Pons (tissue), 1 donor: ENCODE data around the gene FAM229A.
"Not testable (repeated sequence)": the region's sequence is repeated elsewhere in the genome, so short reads cannot be mapped to it uniquely, and the experiment has no call there.

ENCODE experiments used
- DNase-seq: peaks from one replicate; pipeline ENCODE4 v3.0.0-alpha.2; 2016; ENCODE audit warnings: low spot score

Gene FAM229A, protein sequence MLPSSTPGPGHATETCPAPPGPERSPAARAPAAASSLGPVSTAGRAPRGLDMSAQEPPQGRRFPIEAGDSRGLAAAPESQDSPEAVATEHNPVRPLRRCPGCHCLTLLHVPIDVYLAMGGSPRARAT

DNA sequence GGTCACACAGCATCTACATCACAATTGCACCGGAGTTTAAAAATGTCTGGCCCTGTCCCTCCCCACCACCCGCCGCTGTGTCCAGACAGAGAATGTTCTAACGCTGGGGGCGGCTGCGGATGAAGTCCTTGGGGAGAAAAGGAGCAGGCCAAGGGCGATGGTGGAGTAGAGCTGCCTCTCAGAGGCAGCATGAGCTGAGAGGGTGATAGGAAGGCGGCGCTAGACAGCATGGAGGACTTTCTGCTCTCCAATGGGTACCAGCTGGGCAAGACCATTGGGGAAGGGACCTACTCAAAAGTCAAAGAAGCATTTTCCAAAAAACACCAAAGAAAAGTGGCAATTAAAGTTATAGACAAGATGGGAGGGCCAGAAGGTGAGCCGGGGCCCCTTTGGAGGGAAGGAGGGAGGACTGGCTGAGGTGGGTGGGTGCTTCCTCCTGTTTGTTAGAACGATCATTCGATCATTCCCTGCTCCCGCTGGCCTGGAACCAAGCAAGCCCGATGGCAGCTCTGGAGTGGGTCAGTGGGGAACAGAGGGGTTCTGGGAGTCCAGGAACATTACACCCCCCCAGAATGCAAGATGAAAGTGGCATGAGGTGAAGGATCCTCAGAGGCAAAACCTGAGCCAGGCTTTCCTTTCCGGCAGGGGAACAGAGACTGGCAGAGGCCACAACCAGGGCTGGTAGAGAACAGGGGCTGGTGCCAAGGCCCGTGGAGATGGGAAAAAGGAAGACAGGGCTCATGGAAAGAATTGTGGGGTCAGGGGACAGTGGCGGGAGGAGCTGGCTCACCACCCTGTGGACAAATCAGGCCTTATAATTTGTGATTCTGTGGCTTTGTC is at the start of gene FAM229A, which contains the start of gene TSSK3:
Gene FAM229A (minus strand): TSS at position 12 of the 840 bp plus-strand sequence. CDS start 394 bp downstream, outside the sequence.
Gene TSSK3 (plus strand): TSS at position 66 of the 840 bp plus-strand sequence. CDS start 163 bp downstream, at position 229.
- DNase-seq, result no peak

DNA sequence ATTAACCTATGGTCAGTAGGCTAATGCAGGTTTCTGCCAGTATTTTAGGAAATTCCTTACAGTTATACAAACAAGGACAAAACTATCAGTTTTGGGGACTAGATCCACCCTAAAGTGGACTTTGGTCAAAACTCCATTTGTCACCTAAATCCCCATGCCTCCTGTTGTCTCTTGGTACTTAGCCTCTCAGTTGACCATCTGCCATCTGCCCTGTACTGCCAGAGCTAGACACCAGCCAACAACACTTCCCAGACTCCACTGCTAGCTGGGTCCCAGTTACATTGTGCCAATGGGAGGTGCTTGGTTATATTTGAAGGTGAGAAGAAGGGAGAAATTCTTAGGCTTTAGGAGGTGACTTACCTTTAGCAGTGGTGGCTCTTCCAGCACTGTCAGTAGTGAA is 49.0 kb upstream of the FAM229A start:
- DNase-seq, result no peak

DNA sequence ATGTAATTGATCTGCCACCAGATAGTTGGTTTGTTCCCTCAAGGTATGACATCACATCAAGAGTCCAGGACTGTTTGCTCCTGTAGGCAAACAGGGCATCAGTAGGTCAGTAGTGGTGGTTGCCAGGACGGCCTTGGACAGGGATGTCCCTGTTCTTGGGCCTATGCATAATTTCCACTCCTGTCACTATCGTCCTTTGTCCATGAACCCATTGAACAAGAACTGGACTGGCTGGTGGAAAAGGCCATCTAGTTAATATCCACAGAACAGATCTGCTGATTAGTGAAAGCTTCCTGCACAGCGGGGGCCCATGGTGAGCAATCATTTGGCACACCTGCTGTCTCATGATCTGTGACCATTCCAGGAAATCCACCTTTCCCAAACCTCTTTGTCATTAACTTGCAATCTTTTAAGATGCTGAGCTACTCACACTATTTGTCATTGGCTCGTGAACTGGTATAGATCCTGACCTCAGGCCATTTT is 44.4 kb upstream of the FAM229A start:
- DNase-seq, result no peak

DNA sequence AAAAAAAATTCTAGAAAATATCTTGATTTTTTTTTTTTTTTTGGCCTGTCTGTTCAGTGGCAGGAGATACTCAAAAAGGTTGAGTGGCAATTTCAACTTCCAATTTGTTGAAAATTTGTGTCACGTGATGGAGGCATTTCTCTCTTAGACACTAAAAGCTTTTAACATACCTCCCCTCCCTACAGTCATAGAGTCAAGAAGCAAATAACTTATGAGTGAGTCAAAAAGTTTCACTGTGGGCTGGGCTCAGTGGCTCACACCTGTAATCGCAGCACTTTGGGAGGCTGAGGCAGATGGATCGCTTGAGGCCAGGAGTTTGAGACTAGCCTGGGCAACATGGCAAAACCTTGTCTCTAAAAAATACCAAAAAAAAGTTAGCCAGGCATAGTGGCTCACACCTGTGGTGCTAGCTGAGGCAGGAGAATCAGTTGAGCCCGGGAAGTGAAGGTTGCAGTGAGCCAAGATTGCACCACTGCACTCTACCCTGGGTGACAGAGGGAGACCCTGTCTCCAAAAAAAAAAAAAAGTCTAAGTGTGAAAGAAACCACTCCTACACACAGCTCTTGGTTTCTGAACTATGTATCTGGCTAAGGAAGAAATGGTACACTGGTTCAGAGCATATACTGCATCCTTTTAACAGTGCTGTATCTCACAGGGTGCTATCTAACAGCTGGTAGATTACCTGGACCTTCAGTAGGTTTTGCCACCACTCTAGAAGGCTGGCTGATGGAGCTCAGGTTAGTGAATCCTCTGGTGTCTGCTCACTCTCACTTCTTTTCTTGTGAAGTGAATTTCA is 43.6 kb upstream of the FAM229A start:
- DNase-seq, result no peak

DNA sequence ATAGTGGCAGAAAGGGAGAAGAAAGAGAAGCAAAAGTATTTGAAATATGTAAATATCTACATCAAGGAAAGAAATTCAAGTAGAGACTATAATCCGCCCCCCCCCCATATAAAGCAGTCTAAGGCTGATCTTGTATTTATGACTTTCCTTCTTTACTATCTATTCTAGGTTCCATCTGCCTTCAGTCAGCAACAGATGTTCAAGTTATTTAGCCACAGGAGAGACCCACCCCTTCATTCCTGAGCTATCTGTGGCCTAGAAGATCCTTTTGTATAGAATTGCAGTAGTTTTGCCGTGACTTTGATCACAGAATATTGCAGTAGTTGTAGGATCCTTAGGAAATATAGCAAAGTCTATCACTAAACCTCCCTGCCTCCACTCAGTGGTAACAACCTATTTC is 42.7 kb upstream of the FAM229A start:
- no peak for DNase-seq

DNA sequence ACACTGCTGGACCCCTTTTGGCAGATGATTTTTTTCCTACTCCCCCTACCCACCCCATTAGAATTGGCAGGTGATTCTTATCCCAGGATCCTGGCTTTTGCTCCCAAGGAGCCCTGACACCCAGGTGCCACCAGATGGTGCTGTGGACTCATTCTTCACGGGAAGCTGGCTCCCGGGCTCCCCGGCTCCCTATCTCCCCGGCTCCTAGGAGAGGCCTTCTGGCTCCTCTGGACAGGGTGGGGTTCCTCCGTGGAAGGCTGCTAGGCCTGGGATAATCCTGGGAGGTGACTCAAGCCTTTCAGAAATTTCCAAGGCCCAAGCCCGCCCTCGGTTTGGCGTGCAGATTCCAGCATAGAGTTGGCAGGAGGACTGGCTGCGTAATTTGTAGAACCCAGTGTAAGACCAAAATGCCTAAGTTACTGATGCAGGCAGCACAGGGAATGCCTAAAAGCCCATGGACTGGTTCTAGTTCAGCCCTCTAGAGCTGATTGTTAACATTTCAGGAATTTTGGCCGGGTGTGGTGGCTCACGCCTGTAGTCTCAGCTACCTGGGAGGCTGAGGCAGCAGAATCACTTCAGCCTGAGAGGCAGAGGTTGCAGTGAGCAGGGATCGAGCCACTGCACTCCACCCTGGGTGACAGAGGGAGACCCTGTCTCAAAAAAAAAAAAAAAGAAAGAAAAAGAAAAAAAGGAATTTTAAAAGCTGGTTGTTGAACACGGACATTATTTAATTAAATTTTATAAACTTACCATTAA is 38.8 kb upstream of the FAM229A start:
- peak; percentile 80 for DNase-seq

DNA sequence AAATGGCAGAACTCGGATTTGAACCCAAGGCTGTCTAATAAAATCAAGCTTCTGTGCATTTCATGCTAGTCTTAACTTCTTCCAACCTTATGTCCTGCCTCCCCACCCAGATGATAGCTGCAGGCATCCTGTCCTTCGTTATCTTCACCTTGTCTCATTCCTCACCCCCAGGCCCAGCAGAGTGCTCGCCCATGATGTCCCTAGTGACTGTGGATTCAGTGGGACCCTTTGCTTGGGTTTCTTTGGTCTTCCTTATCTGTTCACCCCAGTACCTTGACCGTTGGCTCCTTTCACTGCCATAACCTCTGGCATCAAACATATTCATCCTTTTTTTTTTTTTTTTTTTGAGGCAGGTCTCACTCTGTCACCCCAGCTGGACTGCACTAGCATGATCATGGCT is 37.6 kb upstream of the FAM229A start:
- DNase-seq, result no peak

DNA sequence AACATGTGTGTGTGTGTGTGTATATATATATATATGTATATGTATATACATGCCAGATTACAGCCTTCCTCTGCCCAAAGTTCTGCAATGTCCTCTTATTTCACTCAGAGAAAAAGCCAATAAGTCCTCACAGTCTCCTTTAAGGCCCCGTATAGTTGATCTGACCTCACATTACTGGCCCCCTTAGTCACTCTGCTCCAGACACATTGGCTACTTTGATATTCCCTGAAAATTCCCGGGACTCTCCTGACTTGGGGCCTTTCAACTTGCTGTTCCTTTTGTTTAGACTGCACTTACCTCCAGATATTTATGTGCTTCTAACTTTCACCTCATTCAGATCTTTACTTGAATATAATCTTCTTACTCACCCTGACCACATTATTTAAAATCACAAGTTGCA is 36.1 kb upstream of the FAM229A start:
- DNase-seq, result no peak

DNA sequence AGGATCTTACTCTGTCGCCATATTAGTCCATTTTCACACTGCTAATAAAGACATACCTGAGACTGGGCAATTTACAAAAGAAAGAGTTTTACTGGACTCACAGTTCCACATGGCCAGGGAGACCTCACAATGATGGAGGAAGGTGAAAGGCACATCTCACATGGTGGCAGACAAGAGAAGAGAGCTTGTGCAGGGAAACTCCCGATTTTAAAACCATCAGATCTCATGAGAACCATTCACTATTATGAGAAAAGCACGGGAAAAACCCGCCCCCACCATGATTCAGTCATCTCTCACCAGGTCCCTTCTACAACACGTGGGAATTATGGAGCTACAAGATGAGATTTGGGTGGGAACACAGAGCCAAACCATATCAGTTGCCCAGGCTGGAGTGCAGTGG is 34.2 kb upstream of the FAM229A start:
- DNase-seq, result not testable (repeated sequence)

DNA sequence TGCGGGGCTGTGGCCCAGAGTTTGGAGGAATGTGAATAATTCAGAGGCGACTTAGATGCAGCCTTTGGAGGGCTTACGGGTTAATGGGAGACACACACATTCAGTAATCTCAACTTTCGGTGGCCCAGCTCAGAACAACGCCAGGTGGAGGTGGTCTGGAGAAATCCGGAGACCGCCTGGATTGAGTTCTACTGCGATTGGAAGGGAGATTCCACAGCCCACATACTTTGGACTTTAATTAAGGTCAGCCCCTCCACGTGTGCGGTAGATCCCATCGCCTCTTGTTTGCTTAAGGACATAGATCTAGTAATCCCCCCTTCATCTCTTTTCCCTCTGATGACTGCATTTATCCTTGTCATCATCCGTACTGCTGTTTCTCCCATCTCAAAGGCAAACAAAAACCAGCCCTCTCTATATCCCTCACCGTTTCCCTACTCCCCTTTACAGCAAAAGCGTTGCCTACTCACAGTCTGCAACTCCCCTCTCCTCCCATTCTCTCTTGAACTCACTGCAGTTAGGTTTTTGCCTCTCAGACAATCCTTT is 32.7 kb upstream of the FAM229A start:
- DNase-seq, result no peak

DNA sequence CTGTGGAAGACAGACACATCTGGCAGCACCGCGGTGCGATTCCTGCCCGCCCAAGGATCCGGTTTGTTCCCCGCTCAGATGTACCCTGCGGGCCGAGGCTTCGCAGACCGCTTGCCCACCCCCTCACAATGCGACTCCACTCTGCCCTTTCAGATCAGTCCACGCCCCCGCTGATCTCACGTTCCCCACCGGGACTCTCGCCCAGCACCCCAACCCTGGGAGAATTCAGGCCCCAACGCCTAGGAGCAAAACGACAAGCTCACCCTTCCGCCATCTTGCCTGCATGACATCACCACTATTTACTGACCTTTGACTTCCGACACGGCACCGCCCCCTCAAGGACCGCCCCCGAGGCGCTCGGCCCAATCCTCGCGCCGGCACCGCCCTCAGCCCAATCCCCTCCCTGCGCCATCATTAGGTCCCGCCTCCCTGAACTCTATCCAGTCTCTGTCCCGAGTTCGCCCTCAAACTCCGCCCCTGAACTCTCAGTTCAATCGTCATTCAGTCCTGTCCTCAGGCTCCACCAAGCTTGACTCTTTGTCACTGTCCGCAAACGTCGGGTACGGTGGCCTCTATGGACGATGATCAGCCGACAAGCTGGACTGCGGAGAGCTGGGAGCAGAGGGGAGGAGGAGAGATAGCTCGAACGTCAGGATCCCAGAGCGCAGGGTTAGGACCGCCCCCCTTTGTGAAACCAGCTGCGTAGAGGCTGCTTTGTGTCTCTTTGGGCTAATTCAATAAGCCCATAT is 32.0 kb upstream of the FAM229A start, which contains the start of gene BSDC1:
Gene BSDC1 (minus strand): TSS at position 301 of the 749 bp plus-strand sequence. CDS start 27 bp downstream, at position 274.
- peak; percentile 100 for DNase-seq

DNA sequence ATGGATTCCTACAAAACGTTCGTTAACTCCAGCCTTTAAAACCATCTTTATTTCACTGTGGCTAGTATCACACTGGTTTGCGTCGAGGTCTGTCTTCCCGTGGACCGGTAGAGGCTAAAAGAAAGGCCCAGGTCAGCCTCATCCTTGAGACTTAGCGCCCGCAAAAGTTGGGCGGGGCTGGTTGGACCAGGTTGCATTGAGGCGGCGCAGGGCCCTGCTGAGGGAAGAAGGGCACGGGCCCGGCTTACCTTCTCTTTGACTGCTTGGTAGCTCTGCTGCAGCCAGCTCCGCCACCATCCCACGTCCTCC is 31.5 kb upstream of the FAM229A start:
- DNase-seq, result no peak

DNA sequence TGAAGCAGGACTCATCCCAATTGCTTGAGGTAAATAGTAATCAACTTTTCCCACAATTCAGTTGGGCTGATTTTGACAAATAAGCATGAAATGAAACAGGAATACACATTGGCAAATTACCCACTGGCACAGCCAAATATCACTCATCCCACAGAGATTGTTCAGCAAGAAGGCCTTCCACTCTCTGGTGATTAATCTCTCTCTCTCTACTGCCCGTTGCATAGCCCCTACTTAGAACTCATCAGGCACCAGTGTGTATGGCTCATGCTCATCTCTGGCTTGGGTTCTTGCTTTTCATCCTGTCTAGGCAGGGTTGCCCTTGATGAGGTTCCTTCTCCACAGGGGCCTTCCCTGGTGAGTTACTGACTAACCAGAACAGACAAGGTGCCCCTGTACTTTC is 30.9 kb upstream of the FAM229A start:
- no peak for DNase-seq

DNA sequence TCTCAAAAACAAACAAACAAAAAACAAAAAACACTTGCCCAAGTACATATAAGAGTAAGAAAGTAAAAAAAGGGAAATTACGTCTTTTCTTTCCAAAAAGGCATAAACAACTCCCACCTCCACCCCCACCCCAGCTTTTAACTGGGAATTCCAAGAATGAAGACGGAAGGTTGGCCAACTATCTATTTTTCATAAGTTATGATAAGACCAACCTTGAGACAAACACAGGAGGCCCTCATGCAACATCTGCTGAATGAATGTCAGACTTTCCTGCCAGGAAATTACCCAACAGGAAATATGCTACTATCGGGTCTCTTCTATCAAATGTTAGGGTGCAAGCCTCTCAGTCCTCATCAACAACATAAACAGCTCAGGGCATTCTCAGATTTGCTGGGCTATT is 30.0 kb upstream of the FAM229A start:
- no peak for DNase-seq

DNA sequence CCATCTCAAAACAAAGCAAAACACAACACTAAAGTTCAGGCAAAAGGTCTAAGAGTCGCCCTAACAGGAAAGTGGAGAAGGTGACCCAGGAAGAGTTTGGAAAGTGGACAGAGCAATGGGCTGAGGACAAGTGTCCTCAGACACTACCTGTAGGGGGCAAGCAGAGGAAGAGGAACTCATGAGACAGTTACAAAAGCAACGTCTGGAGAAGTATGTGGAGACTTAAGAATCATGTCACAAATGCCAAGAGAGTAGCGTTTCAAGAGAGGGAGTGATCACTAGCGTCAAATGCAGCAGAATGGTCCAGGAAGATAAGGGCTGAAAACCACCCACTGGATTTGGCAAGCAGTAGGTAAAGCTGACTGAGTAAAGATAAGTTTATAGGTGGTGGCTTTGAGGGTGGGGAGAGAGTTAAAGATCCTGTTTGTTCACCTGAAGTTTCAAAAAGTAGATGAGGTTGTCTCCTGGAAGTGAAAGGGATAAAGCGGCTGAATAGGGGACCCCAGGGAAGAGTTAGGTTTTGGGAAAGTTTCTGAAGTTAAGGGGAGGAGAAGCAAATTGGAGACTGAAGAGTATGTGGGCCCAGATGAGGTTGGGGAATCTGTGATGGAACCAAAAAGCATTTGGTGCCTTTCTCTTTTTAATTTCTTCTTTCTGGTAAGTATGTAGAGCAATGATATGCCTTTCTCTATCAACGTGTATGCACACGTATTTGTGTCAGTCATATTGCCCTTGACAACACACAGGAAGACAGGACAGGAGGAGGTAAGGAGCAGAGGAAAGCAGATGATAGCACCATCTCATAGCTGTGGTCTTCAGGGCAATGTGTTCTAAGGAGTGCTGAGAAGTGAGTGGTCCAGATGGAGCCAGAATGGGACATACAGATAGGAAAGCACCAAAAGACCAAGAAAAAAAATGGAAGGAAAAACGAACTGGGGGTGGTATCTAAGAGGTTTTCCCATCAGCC is 28.9 kb upstream of the FAM229A start:
- DNase-seq, result no peak

DNA sequence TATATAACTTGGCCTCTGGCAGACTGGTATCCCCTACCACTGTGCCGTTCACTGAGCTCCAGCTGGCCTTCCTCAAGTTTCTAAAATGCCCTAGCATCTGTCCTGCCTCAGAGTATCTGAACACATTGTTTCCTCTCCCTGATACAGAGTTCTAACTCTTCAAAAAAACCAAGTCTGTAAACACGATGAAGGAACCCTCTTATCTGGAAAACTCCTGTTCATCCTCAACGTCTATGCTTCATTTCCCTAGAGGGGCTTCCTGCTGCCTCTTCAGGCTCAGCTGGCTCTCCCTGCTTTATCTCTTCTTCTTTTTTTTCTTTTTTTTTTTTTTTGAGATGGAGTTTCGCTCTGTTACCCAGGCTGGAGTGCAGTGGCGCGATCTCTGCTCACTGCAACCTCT is 26.4 kb upstream of the FAM229A start:
- no peak for DNase-seq

DNA sequence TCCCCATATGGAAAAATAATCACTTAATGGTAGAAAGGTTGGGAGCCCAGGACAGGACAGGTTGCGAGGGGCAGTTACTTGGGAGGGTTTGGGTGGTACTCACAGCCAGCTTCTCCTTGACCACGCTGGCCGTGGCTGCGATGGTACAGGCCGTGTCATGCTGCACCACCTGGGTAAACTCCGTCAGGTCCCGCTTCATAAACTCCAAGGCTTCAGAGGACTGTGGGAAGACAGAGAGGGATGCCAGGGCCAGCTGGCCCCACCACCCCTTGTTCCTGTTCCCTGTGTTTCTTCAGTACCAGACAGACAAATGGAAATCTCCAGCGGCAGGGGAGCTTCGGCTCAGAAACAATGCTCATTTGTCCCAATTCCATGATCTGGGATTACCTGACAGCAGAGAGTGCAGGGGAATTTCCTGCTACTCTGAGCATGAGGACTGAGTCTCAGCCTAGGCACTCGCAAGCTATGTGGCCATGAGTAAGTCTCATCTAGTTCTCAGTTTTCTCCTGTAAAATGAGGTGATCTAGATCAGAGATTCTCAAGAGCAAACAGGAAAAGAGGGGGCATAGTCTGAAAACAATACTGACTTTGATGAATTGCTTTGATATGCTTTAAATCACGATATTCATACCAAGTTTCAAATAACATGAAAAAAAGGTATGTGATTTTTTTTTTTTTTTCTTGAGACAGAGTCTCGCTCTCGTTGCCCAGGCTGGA is 24.5 kb upstream of the FAM229A start:
- DNase-seq, result no peak

DNA sequence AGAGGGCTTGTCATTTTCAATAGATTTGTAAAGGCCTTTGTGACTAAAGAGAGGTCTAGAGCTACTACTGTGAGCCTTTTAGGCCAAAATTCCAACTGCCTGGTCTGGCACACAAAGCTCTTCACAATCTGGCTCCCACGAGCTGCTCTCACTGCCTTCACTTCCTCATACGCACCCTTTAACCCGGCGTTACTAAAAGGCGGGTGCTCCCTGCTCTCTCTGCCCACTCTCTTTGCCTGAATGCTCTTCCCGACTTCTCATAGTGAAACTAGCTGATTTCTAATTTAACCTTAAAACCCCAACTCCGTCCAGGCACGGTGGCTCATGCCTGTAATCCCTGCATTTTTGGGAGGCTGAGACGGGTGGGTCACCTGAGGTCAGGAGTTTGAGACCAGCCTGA is 17.8 kb upstream of the FAM229A start:
- DNase-seq, result no peak
